SK-N-SH (cell line): ENCODE data around the gene LAMA4. TPM values are rescaled to one million over a fixed set of nuclear protein-coding genes. Genes with fewer than 3 reads are reported as not detected.

ENCODE experiments used
- CTCF ChIA-PET: fragments of 300-600, 350-600 bp; formaldehyde crosslinking; extraction: SDS; loops from one replicate; lab custom pipeline; 2021; lab: Yijun Ruan, JAX
- POLR2A ChIA-PET: fragments of 350-600 bp; sonication (Branson Sonifier 250); formaldehyde crosslinking; extraction: SDS; loops from one replicate; lab custom pipeline; 2020; ENCODE audit warnings: antibody characterized with exemption, inconsistent platforms; lab: Yijun Ruan, JAX
- DNase-seq: peaks from one replicate; pipeline ENCODE4 v3.0.0; 2012
- H2AFZ ChIP-seq: fragments of 200-600 bp; sonication (generic); 2 replicates; pipeline ENCODE4 v1.8.1; 2016; ENCODE audit warnings: antibody characterized with exemption, mild to moderate bottlenecking, low read depth
- H3F3A ChIP-seq: fragments of 200-600 bp; sonication (generic); replicated peaks from 2 replicates; pipeline ENCODE3; 2016; ENCODE audit warnings: antibody characterized with exemption, mild to moderate bottlenecking; ENCODE audit not compliant: insufficient read depth
- H3K27ac ChIP-seq, 2 experiments: fragments of 200-500 bp in 1 of 2; fragments of 200-600 bp in 1 of 2; sonication (Bioruptor generic) in 1 of 2; sonication (generic), shearing (Covaris generic) in 1 of 2; 2 replicates each; pipeline versions ENCODE4 v1.5.1 to v1.6.1; 2014 to 2016; ENCODE audit warnings: low read depth in 2 of 2, inconsistent platforms in 1 of 2, low read length in 1 of 2, mild to moderate bottlenecking in 1 of 2, mixed read lengths in 1 of 2
- H3K27me3 ChIP-seq: fragments of 200-600 bp; sonication (generic), shearing (Covaris generic); 2 replicates; pipeline ENCODE4 v1.6.1; 2016; ENCODE audit warnings: mixed run types; ENCODE audit not compliant: insufficient read depth
- H3K36me3 ChIP-seq, 2 experiments: fragments of 200-500 bp in 1 of 2; fragments of 200-600 bp in 1 of 2; sonication (Bioruptor generic) in 1 of 2; sonication (generic) in 1 of 2; replicated peaks in 1 of 2; 2 replicates each; pipeline versions ENCODE3 to v1.5.1; 2014 to 2016; ENCODE audit warnings: low read length in 1 of 2, mild to moderate bottlenecking in 1 of 2; ENCODE audit not compliant: insufficient read depth in 2 of 2, control insufficient read depth in 1 of 2
- H3K4me1 ChIP-seq, 2 experiments: fragments of 200-500 bp in 1 of 2; fragments of 200-600 bp in 1 of 2; sonication (Bioruptor generic) in 1 of 2; sonication (generic), shearing (Covaris generic) in 1 of 2; 2 replicates each; pipeline versions ENCODE4 v1.5.1 to v1.6.1; 2014 to 2016; ENCODE audit warnings: low read depth in 1 of 2, low read length in 1 of 2, mixed run types in 1 of 2; ENCODE audit not compliant: insufficient read depth in 2 of 2, control insufficient read depth in 1 of 2
- H3K4me2 ChIP-seq: fragments of 200-600 bp; sonication (generic), shearing (Covaris generic); 2 replicates; pipeline ENCODE4 v1.6.1; 2017; ENCODE audit warnings: mixed run types
- H3K4me3 ChIP-seq, 2 experiments: fragments of 200-500 bp in 1 of 2; fragments of 200-600 bp in 1 of 2; sonication (Bioruptor generic) in 1 of 2; sonication (generic), shearing (Covaris generic) in 1 of 2; 2 replicates each; pipeline versions ENCODE4 v1.5.1 to v1.8.1; 2014 to 2016; ENCODE audit warnings: low read depth in 2 of 2, inconsistent platforms in 1 of 2, low read length in 1 of 2, mild to moderate bottlenecking in 1 of 2, mixed read lengths in 1 of 2, moderate library complexity in 1 of 2
- H3K79me2 ChIP-seq: fragments of 200-600 bp; sonication (generic); 2 replicates; pipeline ENCODE4 v1.8.1; 2017; ENCODE audit warnings: mild to moderate bottlenecking; ENCODE audit not compliant: insufficient read depth
- H3K9ac ChIP-seq: fragments of 200-600 bp; sonication (generic); 2 replicates; pipeline ENCODE4 v1.6.1; 2017; ENCODE audit warnings: mixed run types
- H3K9me2 ChIP-seq: fragments of 200-600 bp; sonication (generic); 2 replicates; pipeline ENCODE4 v1.6.1; 2017; ENCODE audit warnings: mixed run types
- H3K9me3 ChIP-seq: fragments of 200-600 bp; sonication (generic); 2 replicates; pipeline ENCODE4 v1.6.1; 2017; ENCODE audit warnings: mixed run types, mild to moderate bottlenecking, moderate library complexity
- H4K20me1 ChIP-seq: fragments of 200-600 bp; sonication (generic); 2 replicates; pipeline ENCODE4 v1.6.1; 2017; ENCODE audit warnings: mild to moderate bottlenecking, mixed run types; ENCODE audit not compliant: insufficient read depth
- CHD2 ChIP-seq: fragments of 150-350 bp; IDR thresholded peaks from 2 replicates; pipeline ENCODE4 v1.6.1; 2018; ENCODE audit warnings: low read length; ENCODE audit not compliant: partially characterized antibody
- EP300 ChIP-seq, 2 experiments: IDR thresholded peaks; 2 replicates each; pipeline versions ENCODE4 v1.4.0 to v1.6.1; 2012; ENCODE audit warnings: borderline replicate concordance in 1 of 2, low read depth in 1 of 2, low read length in 1 of 2
- EZH2phosphoT487 ChIP-seq: fragments of 200-600 bp; sonication (generic); IDR thresholded peaks from 2 replicates; pipeline ENCODE4 v1.6.1; 2017; ENCODE audit warnings: low read depth, mixed run types, mild to moderate bottlenecking, antibody characterized with exemption, moderate library complexity, borderline replicate concordance
- FOSL2 ChIP-seq: IDR thresholded peaks from 2 replicates; pipeline ENCODE4 v1.4.0; 2012; ENCODE audit warnings: low read depth, mild to moderate bottlenecking, moderate library complexity, borderline replicate concordance
- FOXJ3 ChIP-seq: sonication (generic); formaldehyde crosslinking; IDR thresholded peaks from 2 replicates; pipeline ENCODE4 v1.5.1; 2020; ENCODE audit warnings: mild to moderate bottlenecking, missing genetic modification reagents
- GABPA ChIP-seq: IDR thresholded peaks from 2 replicates; pipeline ENCODE4 v1.4.0; 2012; ENCODE audit warnings: low read depth, mild to moderate bottlenecking
- JUND ChIP-seq: IDR thresholded peaks from 2 replicates; pipeline ENCODE4 v1.4.0; 2012
- MXI1 ChIP-seq: IDR thresholded peaks from 2 replicates; pipeline ENCODE4 v1.6.1; 2012; ENCODE audit warnings: mild to moderate bottlenecking, low read depth, low read length, improper control_type of control experiment
- RAD21 ChIP-seq: IDR thresholded peaks from 2 replicates; pipeline ENCODE4 v1.6.1; 2012; ENCODE audit warnings: mild to moderate bottlenecking, low read length
- RFX5 ChIP-seq: IDR thresholded peaks from 2 replicates; pipeline ENCODE4 v1.6.1; 2012; ENCODE audit warnings: mild to moderate bottlenecking, improper control_type of control experiment, low read length
- SIN3A ChIP-seq: IDR thresholded peaks from 2 replicates; pipeline ENCODE4 v1.6.1; 2012; ENCODE audit warnings: low read depth, mild to moderate bottlenecking, low read length, moderate library complexity, borderline replicate concordance
- TAF1 ChIP-seq: IDR thresholded peaks from 2 replicates; pipeline ENCODE4 v1.6.1; 2012; ENCODE audit warnings: low read depth, mild to moderate bottlenecking, low read length, moderate library complexity, borderline replicate concordance
- TEAD4 ChIP-seq: IDR thresholded peaks from 2 replicates; pipeline ENCODE4 v1.4.0; 2012; ENCODE audit warnings: mild to moderate bottlenecking, borderline replicate concordance; ENCODE audit not compliant: insufficient read depth
- WGBS: methylation state at CpG from one replicate; pipeline ENCODE4 v1.1.6; 2017; ENCODE audit warnings: low lambda C conversion rate; 5-methylcytosine and 5-hydroxymethylcytosine counted together
- polyA plus RNA-seq, 3 experiments: library from polyadenylated mRNA; depleted of rRNA; stranded (reverse); fragments of >200 nt; gene quantifications; 2 replicates each; pipeline ENCODE4 v1.2.3, GENCODE V29; 2012
- TF ChIP-seq, protein P1 (sequence below): IDR thresholded peaks from 2 replicates; pipeline ENCODE4 v1.6.1; 2012; ENCODE audit warnings: mild to moderate bottlenecking, low read depth, low read length, moderate library complexity

LAMA4 gene
- polyA plus RNA-seq, 1 of the 3 experiments (the other 2 are of a cell fraction), result 9.4 TPM

DNA sequence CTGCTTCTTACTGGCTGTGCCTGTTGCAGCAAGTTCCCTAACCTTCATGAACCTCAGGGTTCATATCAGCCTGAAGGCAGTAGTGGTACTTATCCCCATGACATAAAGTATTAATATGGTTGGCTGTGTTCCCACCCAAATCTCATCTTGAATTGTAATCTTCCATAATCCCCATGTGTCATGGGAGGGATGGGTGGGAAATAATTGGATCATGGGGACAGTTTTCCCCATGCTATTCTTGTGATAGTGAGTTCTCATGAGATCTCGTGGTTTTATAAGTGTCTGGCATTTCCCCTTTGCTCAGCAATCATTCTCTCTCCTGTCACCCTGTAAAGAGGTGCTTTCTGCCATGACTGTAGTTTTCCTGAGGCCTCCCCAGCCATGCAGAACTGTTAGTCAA lies 105.1 kb downstream of the LAMA4 start (continued):
- TF ChIP-seq, protein P1, sequence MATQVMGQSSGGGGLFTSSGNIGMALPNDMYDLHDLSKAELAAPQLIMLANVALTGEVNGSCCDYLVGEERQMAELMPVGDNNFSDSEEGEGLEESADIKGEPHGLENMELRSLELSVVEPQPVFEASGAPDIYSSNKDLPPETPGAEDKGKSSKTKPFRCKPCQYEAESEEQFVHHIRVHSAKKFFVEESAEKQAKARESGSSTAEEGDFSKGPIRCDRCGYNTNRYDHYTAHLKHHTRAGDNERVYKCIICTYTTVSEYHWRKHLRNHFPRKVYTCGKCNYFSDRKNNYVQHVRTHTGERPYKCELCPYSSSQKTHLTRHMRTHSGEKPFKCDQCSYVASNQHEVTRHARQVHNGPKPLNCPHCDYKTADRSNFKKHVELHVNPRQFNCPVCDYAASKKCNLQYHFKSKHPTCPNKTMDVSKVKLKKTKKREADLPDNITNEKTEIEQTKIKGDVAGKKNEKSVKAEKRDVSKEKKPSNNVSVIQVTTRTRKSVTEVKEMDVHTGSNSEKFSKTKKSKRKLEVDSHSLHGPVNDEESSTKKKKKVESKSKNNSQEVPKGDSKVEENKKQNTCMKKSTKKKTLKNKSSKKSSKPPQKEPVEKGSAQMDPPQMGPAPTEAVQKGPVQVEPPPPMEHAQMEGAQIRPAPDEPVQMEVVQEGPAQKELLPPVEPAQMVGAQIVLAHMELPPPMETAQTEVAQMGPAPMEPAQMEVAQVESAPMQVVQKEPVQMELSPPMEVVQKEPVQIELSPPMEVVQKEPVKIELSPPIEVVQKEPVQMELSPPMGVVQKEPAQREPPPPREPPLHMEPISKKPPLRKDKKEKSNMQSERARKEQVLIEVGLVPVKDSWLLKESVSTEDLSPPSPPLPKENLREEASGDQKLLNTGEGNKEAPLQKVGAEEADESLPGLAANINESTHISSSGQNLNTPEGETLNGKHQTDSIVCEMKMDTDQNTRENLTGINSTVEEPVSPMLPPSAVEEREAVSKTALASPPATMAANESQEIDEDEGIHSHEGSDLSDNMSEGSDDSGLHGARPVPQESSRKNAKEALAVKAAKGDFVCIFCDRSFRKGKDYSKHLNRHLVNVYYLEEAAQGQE, result no peak

DNA sequence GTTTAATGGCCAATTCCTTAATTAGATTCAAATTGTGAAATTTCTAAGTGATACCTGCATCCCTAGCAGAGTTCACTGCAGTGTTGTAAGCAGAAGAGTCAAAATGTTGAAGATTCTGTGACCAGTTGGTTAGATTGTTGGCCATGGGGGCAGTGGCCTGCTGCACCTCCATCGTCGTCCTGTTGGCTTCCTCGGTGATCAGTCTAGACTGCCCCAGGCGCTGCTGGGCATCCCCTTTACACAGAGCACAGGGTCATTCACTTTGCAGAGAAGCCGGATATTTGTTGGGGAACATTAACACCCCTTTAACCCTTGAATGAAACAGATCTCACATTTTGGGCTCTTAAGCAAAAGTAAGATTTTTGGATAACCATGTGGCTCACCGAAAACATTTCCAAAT lies 106.3 kb downstream of the LAMA4 start:
- Histone ChIP-seq H3K27ac (no peak overlapping the region; a peak in 2 of 4 replicates), H3K79me2 (no peaks in the 10 kb centered on the region), H3K9me3 (no peaks in the 10 kb centered on the region), H3K9me2 (no peaks in the 10 kb centered on the region)
- TF ChIP-seq EP300 (IDR thresholded peaks at IDR 0.05; ENCODE audit: borderline replicate concordance in 1 of 2, low read depth in 1 of 2, low read length in 1 of 2) (no peak), TEAD4 (no peak), RAD21 (no peak), SIN3A (no peak), MXI1 (no peak), CHD2 (no peak), FOXJ3 (CRISPR knock-in tag) (no peak), RFX5 (no peak), GABPA (no peak), JUND (no peak), FOSL2 (no peak), TAF1 (no peak), EZH2phosphoT487 (no peak)
- TF ChIP-seq, protein P1, result no peak
- TF ChIP-seq, all 33 proteins: peak for 0
- Histone ChIP-seq H3K36me3 (peaks cover 0 to 9% of the 10 kb centered on the region in 2 experiments), H3K27me3 (no peaks in the 10 kb centered on the region), H2AFZ (no peak overlapping the region), H3F3A (peaks cover 3% of the 10 kb centered on the region), H3K4me3 (no peak overlapping the region), H3K9ac (no peak overlapping the region), H3K4me1 (peaks cover 11 to 32% of the 10 kb centered on the region in 2 experiments; a peak in 3 of 4 replicates), H3K4me2 (no peak overlapping the region), H4K20me1 (no peaks in the 10 kb centered on the region)
- 94% methylated on average over 6 of the region's 6 CpGs for WGBS
- CTCF ChIA-PET, result interaction anchor here (0.8 to 1.5 kb wide), 2 partner anchors 15 to 30 kb away, joined by 3 to 6 read pairs; no protein-coding TSS in a partner anchor
- POLR2A ChIA-PET, result no interaction called here
- no peak for DNase-seq
